T47D (cell line): ENCODE data around the gene CCDC88C.
A peak's percentile ranks its signal among the peaks of the same experiment; 100 is the strongest.

ENCODE experiments used
- DNase-seq, 2 experiments: peaks; one replicate each; pipeline versions ENCODE4 v3.0.0 to v3.0.0-alpha.2; 2011 to 2012; ENCODE audit warnings: low read depth in 1 of 2, low spot score in 1 of 2
- JUND ChIP-seq: IDR thresholded peaks from 2 replicates; pipeline ENCODE4 v1.6.1; 2012; ENCODE audit warnings: low read depth
- in situ Hi-C: cut with HindIII; loops from 2 replicates; pipeline ENCODE4 v1.10.0; 2016; ENCODE audit warnings: low sequenced_read_pairs, low pct_unique_long_range_greater_than_20kb

Gene CCDC88C

DNA sequence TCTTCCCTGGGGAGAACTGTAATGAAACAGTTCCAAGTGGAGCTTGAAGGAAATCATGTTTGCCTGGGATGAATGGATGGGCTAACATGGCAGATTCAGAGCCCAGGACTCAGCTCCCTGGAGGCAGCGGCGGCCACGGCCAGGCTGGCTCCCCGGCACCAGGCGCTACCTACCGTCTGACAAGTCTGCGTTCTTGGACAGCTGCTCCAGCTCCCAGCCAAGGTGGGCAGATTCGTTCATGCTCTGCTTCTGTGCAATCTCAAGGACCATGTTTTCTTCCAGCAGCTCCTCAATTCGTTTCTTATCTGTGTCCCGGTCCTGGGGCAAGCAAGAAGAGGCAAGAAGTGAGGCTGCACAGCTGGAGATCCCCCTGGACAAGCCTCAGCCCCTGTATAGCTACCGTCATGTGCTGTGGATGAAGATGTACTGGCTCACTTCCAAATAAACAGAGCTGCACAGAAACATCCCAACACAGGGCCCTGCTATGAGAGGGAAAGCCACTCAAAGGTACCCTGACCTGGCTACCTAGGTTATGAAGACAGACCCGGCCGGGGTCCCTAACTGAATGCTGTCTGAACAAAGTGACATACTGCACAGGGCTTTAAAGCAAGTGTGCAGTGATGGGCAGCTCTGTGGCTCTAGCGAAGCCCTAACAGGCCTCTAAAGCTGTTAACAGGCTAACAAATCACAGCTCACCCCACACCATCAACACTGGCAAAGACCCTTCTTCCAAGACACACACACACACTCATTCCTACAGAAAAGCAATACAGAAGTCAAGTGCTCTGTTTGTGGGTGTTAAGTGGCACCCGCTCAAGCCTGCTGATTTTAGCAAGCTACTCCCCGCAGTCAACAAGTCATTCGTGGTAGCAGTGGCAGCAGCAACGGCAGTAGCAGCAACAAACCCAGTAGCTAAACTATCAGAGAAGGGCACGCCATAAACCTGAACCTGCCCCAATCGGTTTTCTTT is 92.7 kb downstream of the CCDC88C start:
- TF ChIP-seq JUND, result no peak
- no peak for DNase-seq
- in situ Hi-C loops, result no loop called here

DNA sequence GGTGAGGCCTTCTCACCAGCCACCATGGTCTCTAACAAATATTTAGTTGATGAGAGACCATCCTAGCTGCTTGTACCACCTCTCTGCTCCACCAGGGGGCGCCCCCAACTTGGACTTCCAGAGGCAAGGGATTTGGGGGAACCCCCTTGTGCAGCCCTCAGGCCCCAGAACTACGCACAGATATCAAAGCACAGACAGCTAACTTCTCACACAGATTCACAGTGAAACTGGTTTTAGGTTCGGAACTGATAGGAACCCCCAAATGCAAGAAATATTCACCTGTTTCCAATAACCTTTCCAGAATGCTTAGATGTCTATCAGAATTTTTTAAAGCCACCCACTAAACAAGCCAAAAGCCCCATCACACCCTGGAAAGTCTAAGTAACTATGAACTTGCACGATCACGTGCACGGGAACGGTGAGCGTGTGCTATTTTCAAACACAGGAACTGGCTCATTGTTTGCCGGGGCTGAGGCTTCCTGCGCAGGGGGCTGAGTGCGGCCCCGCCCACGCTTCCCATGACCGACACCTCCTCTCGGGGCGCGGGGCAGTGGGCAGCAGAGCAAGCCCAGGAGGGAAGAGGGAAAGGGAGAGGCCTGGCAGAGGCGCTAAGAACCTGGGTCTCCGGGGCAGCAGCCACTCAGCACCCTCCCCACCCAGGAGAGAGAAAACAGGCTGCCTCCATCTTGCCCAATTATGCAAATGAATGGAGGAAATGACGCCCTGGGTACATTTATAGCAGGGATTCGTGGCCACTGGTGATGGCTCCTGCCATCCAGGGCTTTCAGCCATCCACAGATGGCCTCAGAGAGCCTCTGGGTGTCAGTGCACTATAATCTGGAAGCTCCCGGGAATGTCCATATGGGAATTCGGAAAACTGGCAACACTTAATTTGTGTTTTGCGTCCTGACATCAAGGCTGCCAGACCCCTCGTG is 93.7 kb downstream of the CCDC88C start:
- TF ChIP-seq JUND, result no peak
- in situ Hi-C loops, result no loop called here
- DNase-seq, result peak; percentile 56 to 73

DNA sequence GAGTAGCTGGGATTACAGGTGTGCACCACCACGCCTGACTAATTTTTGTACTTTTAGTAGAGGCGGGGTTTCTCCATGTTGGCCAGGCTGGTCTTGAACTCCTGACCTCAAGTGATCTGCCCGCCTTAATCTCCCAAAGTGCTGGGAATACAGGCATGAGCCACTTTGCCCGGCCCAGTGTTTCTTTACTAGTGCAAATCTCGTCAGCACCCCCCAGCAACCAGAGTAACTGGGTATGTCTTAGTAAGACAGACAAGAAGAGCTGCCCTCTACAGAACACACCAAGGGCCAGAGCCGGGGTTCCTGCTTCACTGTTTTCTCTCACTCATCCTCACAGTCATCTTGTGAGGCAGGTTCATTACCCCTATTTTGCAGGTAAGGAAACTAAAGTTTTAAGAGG is 94.6 kb downstream of the CCDC88C start:
- TF ChIP-seq JUND, result no peak
- DNase-seq, result no peak
- in situ Hi-C loops, result no loop called here

DNA sequence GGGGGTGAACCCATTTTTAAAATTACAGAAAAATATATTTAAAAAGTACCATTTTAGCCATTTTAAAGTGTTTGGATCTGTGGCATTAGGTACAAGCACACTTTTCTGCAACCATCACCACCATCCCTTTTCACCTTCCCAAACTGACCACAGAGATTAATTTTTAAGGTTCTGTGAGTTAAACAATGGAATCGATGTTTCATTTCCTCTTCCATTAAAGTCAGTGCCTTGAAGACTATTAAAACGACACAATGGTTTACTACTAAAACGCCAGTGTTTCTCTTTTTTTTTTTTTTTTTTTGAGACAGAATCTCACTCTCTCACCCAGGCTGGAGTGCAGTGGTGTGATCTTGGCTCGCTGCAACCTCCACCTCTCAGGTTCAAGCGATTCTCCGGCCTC is 95.0 kb downstream of the CCDC88C start:
- no peak for TF ChIP-seq JUND
- DNase-seq, result no peak
- in situ Hi-C loops, result no loop called here

DNA sequence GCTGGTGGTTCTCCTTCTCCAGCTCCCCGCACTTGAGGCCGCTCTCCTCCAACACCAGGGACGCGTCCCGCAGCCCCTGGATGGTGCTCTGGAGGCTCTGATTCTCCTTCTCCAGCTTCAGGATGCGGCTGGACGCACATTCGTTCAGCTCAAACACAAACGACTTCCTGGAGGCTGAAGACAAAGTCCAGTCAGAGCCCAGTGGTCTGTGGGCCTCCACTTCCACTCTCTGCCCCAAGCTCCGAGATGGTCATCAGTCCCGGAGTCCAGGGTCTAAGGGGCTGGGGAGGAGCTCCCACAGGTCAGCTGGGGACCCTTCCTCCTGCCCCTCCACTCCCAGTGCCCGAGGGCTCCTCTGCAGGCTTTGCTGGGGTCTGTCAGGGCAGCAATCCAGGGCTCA is 96.5 kb downstream of the CCDC88C start:
- no peak for TF ChIP-seq JUND

DNA sequence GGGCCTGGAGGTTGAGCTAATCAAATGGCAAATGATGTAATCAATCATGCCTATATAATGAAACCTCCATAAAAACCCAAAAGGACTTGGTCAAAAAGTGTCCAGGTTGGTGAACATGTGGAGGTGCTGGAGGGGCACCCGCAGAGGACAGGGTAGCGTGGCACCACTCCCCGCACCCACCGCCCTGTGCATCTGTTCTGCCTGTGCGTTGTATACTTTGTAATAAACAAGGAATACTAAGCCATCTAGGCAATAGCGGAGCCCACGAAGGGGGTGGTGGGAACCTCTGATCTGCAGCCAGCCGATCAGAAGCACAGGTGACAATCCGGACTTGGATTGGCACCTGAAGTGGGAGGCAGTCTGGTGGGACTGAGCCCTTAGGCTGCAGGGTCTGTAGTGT is 97.4 kb downstream of the CCDC88C start:
- in situ Hi-C loops, result no loop called here
- TF ChIP-seq JUND, result no peak
- no peak for DNase-seq

More for the DNA sequence above, 96.5 kb downstream of the CCDC88C start:
- no peak for DNase-seq
- in situ Hi-C loops, result no loop called here

DNA sequence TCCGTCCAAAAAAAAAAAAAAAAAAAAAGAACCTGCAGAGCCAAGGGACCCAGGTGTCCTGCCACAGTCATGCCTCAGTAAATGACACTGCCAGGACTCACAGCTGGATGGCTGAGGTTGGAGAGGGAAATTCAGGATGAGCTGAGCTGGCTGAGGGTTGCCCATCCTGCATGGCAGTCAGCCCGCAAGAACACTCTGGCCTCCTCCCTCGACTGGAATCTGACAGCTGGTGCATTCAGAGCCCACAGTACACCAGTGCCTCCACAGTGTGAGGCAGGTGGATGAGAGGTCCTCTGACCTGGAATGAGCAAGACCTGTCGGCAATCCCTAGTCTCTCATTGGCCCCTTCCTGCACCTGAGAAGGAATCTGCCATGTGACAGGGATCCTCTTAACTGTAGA is 98.7 kb downstream of the CCDC88C start:
- in situ Hi-C loops, result no loop called here
- no peak for TF ChIP-seq JUND
- DNase-seq, result no peak

DNA sequence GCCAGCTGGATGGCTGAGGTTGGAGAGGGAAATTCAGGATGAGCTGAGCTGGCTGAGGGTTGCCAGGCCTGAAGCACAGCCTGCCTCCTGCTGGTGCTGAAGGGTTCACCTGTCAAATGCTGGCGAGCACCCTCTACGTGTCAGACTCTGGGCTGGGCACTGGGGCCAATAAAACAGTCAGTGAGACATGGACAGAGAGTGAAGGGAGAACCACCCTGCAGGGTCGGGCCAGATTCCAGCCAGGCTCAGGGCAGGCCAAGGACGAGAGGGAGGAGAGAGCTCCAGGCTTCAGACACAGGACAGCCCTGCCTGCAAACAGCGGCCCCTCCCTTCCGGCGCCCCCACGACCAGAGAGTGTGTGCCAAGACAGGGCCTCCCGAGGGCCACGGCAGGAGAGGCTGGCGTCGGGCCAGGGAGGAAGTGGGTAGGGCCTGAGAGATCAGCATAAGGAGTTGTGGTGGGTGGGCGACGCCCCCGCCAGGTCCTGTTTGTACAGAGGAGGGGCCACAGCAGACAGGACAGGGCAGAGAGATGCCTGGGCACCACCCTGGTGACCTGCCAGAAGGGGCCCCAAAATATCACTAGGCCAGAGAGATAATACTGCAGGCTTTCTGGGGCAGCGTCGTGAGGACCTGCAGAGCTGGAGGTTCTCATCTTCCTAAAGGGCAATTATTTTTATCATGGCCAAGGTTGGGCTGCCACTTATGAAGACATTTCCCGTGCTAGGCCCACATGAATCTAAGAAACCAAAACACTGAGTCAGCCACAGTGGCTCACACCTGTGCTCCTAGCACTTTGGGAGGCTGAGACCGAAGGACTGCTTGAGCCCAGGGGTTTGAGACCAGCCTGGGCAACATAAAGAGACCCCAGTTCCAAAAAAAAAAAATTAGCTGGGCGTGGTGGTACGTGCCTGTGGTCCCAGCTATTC is 100.0 kb downstream of the CCDC88C start:
- TF ChIP-seq JUND, result no peak
- in situ Hi-C loops, result no loop called here
- DNase-seq, result peak in 1 of 2 experiments; percentile 23

DNA sequence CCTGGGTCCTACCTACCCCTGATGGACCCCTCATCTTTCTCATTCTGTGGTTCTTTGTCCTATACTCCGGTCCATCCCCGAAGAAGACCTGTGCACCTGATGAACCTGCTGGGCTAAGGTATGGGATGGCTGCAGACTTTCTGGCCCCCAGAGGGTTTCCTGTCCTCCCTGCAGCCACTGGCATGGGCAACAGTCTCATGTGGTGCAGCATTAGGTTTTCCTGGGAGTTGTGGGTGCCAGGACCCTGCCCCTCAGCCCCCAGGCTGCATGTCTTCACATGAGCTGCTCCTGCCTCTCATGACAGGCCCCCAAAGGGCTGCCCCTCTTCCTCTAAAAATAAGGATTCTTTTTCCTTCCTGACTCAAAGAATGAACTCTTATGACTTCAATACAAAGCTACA is 100.9 kb downstream of the CCDC88C start:
- in situ Hi-C loops, result no loop called here
- no peak for DNase-seq
- TF ChIP-seq JUND, result no peak

DNA sequence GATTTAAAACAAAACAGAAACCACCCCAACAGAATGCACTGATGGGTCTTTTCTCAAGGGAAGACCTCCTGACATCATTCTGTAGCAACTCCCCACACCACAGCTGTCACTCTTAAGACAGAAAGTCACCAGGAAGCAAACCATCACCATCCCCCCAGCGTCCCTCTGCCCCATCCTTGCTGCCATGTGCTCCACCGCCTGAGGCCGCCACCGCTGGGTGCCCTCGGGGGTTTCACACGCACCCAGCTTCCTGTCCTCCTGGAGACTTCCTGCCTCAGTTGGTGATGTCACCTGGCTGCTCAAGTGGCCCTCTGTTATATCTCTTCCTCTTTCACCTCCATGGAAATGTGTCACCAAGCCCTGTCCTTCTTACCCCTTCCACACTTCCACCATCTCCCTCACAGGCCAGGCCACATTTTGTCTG is 101.8 kb downstream of the CCDC88C start:
- in situ Hi-C loops, result no loop called here

DNA sequence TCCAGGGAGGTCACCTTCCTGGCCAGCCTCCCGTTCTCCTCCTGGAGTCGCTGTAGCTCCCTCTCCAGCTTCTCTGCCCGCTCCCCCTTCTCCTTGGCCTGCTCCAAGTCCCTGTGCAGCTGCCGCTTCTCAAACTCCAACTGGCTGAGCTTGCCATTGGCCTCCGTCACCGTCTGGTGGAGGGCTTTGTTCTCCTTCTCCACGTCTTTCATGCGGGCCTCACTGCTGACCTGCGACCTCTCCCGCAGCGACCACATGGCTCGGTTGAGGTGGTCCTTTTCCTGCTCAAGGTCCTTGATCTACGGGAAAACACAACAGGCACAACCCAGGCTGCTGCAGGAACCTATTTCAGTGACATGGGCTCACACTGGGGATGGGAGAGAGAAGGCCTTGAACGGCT is 103.8 kb downstream of the CCDC88C start:
- in situ Hi-C loops, result no loop called here
- no peak for TF ChIP-seq JUND
- no peak for DNase-seq

More for the DNA sequence above, 101.8 kb downstream of the CCDC88C start:
- DNase-seq, result no peak
- no peak for TF ChIP-seq JUND
